CD4-positive, alpha-beta T cell treated with Interleukin-2 at 100 ng/mL for 4 hours (primary cell): ENCODE data around the gene CARTPT.

Experiments used
- DNase-seq: peaks from one replicate; pipeline ENCODE4 v3.0.0-alpha.2; 2020; ENCODE audit warnings: low spot score

CARTPT gene

DNA sequence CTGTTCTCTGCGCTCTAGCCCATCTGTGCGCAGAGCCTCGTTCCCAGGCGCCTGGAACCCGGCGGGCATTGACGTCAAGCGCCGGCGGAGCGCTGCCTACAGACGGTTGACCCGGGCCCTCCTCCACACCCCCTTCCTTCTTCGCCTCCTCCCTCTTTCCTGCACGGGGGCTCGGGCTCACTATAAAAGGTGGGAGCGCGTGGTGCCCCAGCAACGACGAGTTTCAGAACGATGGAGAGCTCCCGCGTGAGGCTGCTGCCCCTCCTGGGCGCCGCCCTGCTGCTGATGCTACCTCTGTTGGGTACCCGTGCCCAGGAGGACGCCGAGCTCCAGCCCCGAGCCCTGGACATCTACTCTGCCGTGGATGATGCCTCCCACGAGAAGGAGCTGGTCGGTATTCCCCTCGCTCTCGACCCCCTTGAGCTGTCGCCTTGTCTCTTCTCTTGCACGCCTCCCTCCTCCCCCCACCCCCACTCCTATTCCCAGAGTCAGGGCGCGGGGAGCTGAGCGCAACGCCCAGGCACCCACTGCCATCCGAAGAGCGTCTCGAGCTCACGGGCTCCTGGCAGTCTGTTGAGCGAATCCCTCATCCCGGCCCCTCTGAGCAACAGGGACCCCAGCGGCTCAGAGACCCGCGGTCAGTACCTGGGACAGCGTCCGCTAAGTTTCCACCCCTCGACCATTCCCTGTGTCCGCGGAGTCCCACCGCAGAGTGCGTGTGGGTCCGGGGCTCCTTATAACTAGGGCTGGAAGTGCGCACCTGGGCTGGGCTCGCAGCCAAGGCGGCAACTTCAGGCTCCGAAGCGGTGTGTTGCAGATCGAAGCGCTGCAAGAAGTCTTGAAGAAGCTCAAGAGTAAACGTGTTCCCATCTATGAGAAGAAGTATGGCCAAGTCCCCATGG, at the start of gene CARTPT:
Gene CARTPT (plus strand): TSS at position 213 of the 902 bp plus-strand sequence. CDS start 19 bp downstream, at position 232.
- DNase-seq: no peak

DNA sequence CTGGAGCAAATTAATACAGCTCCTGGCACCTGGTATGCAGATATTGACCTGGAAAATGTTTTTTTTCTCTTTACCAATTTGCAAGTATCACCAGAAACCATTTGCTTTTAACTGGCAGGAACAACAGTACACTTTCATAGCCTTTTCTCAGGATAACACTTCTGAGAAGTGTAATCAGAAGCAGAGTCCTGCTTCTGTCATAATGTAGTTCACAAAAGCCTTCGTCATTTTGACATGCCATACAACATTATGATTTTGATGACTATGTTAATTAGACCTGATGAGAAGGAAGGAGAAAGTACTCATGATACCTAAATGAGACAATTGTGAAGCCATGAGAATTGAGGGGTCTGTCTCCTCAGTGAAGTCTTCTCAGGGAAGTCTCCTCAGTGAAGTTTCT, 41.1 kb upstream of the CARTPT start:
- no peak for DNase-seq

GRCh38 chr5:71679714-71680113, 39.4 kb upstream of the CARTPT start:
- DNase-seq: no peak

DNA sequence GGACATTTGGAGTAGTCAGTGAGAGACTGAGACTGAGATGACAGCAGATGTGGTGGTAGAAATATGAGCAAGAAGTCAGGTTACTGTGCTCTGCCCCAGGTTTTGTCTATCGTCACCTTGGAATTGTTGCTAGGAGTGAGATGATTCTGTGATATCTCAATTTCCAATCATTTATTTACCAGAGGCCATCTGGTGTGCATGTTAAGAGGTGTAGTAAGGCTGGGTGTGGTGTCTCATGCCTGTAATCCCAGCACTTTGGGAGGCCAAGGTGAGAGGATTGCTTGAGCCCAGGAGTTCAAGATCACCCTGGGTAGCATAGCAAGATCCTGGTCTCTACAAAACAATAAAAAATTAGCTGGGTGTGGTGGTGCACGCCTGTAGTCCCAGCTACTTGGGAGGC, 38.6 kb upstream of the CARTPT start:
- no peak for DNase-seq

- no peak for DNase-seq
Observed at GRCh38 chr5:71681296-71681695, 37.8 kb upstream of the CARTPT start.

- no peak for DNase-seq
Observed at GRCh38 chr5:71684309-71684708, 34.8 kb upstream of the CARTPT start.

DNA sequence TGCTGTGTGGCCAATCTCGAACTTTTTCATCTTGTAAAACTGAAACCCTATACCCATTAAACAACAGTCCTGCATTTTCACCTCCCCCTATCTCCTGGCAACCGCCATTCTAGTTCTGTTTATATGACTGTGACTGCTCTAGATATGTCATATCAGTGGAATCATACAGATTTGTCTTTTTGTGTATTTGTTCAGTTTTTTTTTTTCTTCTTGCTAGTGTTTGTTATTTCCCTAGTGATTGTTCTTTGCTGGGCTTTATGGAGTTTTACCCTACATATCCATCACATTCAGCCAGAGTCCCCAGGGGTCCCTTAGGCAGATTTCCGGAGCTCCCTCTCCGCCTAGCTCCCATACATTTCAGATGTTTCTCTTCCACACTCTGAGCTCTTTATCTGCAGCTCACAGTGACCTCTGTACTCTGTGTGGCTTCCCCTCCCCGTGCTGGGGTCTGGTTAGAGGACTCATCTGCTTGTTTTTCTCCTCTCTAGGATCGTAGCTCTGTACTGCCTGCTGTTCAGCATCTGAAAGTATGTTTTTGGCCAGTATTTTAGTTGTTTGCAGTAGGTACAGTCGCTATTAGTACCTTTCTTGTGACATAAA, 25.1 kb upstream of the CARTPT start:
- no peak for DNase-seq

DNA sequence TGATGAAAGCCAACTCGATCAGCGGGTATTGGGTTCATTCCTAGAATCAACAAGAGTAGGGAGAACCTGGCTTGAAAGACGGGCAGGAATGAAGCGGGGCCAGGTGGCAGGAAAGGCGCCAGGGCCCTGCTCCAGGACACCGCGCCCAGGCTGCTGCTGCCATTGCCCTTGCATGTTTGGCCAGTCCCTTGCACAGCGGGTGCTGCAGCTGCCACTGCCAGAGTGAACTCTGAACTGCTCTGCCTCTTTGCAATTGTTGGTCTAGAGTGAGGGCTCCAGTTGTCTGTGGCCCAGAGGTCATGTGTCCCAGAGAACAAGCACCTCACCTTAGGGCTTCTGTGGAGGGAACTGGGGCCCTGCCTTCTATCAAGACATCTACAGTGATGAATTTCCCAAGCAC, 24.0 kb upstream of the CARTPT start:
- no peak for DNase-seq

- DNase-seq: no peak
Observed at GRCh38 chr5:71695595-71695994, 23.5 kb upstream of the CARTPT start.

GRCh38 chr5:71697967-71698366, 21.1 kb upstream of the CARTPT start:
- DNase-seq: no peak

DNA sequence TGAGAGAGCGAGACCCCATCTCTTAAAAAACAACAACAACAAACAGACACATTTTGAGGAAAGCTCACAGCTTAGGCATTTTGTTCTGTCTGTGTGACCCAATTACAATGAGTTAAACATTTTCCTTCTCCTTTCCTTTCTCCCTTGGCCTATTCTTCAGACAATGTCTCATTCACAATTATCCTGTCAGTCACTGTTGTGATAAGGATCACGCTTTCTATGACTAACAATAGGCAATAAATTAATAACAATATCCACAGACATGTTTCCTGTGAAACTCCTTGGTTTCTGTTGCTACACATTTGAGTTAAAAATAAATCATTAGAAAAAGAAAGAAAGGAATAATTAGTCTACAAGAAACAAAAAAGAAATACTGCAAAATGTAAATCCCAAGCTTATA, 19.8 kb upstream of the CARTPT start:
- DNase-seq: no peak

GRCh38 chr5:71699751-71700150, 19.3 kb upstream of the CARTPT start:
- no peak for DNase-seq

DNA sequence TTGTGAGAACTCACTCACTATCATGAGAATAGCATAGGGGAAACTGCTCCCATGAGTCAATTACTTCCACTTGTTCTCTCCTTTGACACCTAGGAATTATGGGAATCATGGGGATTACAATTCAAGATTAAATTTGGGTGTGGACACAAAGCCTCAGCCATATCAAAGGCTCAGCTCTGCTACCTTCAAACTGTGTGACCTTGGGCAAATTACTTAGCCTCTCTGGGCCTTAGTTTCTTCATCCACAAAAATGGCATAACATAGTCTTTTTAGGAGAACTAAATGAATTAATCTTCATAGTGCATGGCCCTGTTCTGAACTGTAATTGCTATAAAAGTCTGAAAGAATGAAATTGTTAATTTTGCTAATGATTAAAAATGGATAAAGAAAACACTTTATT, 18.3 kb upstream of the CARTPT start:
- DNase-seq: no peak

- DNase-seq: no peak
Observed at GRCh38 chr5:71701407-71701806, 17.7 kb upstream of the CARTPT start.

- DNase-seq: no peak
Observed at GRCh38 chr5:71703941-71704340, 15.1 kb upstream of the CARTPT start.

DNA sequence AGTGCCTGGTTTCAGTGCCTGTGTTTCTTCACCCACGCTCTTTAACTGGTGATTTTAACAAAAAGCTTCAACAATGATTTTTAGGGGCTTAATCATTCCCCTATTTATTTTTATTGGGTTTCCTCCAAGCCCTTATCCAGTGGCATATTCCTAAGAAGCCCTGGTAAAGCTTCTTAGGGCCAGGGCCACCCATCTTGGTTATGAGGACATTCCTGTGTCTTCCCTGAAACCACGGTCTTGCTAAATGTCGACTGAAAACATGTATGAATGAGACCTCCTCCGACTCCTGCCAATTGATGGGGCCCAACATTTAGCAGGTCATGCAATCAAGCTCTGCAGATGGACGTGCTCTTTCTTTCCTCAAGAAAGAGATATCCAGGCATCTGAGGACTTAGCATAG, 13.7 kb upstream of the CARTPT start:
- no peak for DNase-seq

- no peak for DNase-seq
Observed at GRCh38 chr5:71706906-71707305, 12.2 kb upstream of the CARTPT start.

GRCh38 chr5:71711610-71712009, 7.5 kb upstream of the CARTPT start:
- no peak for DNase-seq

GRCh38 chr5:71714911-71715310, 4.2 kb upstream of the CARTPT start:
- DNase-seq: no peak

GRCh38 chr5:71727978-71728377, 8.9 kb downstream of the CARTPT start:
- DNase-seq: no peak

DNA sequence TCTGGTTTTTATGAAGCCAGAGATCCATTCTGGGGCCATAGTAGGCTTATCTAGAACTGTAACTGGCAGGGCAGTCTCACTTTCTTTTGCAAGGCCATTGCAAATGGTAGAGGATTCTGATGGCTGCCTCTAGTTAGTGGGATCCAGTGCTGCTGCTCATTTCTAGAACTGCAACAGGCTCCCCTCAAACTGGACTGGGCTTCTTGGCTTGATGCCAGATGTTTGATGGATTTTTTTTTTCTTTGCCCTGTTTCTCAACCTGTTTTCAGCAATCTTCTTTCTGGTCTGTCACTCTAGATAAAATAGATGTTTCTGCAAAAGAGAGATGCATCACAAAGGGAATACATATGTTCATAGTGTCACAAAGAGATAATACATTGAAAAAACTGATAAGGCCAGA, 11.9 kb downstream of the CARTPT start:
- DNase-seq: no peak

- no peak for DNase-seq
Observed at GRCh38 chr5:71732011-71732410, 12.9 kb downstream of the CARTPT start.

GRCh38 chr5:71734141-71734540, 15.1 kb downstream of the CARTPT start:
- no peak for DNase-seq
